HG03439 (cell line): Measurements from ENCODE around the gene LRRC49.
"Not testable (repeated sequence)": the region's sequence is repeated elsewhere in the genome, so short reads cannot be mapped to it uniquely, and the experiment has no call there.

Experiments used
- ATAC-seq: cut with Tn5 transposase; IDR thresholded peaks from one replicate; pipeline ENCODE4 v1.9.1; 2021; ENCODE audit warnings: mild to moderate bottlenecking, moderate library complexity; ENCODE audit not compliant: unreplicated experiment

LRRC49 gene

DNA sequence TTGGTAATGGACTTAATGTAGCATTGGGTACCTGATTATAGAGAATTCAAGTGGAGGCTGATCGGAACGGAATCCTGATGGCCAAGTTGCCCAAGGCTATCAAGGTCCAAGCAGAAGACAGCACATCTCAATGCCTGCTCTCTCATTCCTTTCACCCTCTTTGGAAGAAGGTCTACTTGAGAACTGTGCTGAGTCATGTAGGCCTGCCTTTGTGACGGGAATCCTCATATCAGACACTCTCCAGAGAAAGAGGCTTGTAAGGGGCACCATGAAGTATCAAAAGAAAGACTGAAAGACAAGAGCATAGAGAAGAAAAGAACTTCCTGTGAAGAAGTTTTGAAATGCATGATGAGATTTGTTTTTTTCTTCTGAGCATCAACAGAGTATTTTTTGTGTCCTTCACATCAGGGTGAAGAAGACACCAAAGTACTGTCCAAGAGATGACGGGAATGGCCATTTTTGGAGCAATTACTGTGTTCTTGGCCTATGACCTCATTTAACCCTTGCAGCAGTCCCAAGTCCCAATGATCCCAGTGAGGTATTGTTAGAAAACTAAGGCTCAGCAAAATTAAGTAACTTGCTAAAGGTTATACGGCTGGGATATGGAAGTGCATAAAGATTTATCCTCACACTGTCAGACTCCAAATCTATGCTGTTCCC is 25.5 kb upstream of the LRRC49 start:
- no peak for ATAC-seq

DNA sequence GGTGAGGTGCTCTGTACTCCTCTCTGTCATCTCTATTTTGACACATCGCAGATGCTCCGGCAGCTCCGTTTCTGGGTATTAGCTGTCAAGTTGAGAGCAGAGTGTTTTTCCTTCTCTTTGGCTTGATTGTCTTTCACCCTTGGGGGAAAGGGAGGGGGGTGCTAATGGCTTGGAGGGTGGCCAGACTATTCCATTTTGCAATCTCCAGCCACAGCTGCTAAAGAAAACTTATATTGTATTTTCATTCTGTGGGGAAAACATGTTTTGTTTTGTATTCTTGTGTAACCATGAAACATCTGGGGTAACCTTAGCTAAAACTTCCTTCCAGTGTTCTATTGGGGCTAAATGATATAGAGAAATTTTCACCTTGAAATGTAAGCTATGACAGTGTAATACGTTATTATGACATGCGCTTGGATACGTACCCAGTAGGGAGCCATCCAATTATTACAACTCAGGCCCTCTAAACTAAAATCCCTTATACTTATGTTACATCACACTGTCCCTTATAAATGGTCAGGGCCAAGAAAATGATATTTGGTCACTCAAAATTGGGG is 24.6 kb upstream of the LRRC49 start:
- no peak for ATAC-seq

DNA sequence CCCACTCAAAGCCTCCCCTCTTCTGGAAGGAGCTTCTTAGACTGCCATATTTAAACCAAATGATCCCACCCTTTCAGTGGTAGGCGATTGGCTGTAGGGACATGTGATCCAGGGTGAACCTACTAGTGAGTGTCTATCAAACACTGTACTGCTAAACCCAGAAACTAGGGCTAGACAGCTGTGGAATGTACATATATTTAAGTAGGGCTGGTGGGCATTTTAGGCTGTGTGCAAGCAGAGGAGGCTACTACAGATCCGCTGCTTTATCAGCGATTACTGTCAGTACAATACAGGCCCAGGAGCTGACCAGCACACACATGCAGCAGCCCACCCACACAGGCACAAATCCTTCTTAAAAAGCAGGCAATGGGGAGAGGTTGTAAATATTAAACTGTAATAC is 23.3 kb upstream of the LRRC49 start:
- ATAC-seq, result no peak

GRCh38 chr15:70870051-70870450 is 22.6 kb upstream of the LRRC49 start:
- no peak for ATAC-seq

- not testable (repeated sequence) for ATAC-seq
Measured at GRCh38 chr15:70871490-70871889, 21.1 kb upstream of the LRRC49 start.

DNA sequence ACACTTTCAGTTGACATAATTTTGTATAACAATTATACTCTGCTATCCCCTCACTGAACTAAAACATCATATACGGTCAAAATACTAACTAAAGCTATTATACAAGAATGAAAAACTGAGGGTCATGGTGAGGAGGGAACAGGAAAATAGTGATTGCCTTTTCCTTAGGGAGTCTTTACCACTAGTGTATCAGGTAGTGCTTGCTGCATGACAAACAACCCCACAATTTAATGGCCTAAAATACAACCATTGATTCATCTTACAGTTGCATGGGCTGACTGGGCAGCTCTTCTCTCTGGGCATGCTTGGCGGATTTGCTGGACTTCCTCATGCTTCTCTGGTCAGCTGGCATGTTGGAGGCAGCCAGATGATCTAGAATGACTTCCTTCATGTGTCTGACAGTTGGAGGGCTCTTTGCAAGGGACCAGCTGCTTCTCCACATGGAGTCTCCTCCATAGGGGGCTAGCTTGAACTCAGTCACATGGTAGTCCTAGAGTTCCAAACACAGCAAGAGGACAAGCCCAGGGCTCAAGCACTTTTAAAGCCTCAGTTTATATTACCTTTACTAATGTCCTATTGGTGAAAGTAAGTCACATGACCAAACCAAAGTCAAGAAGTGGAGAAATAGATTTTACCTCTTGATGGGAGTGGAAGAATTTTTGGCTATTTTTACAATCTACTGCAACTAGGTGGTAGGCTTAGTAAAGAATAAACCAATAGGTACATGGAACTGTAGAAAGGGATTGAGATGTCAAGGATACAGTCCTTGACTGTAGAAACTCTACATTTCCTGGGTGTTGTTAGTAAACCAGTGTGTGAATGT is 19.2 kb upstream of the LRRC49 start:
- no peak for ATAC-seq

- ATAC-seq, result no peak
Measured at GRCh38 chr15:70875001-70875782, 17.4 kb upstream of the LRRC49 start.

DNA sequence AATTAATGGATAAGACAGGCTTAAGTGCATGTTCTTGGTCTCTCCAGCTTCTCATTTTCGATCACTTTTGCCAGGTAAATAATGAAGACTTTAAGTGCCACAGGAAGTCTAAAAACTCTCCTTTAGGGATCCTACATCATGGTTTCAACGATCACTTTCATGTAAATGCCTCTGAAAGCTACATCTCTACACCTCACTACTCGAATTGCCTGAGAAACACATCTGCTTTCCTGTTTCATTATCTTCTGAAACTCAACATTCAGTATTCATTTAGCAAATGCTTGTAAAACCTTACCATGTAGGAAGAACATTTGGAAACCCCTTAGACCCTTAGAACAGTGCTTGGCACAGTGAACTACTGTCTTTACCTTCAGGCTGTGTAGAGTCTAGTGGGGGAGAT is 16.6 kb upstream of the LRRC49 start:
- ATAC-seq, result no peak

GRCh38 chr15:70876683-70877082 is 15.9 kb upstream of the LRRC49 start:
- ATAC-seq, result no peak

- no peak for ATAC-seq
Measured at GRCh38 chr15:70879401-70879800, 13.2 kb upstream of the LRRC49 start.

- ATAC-seq, result no peak
Measured at GRCh38 chr15:70880781-70881180, 11.8 kb upstream of the LRRC49 start.

DNA sequence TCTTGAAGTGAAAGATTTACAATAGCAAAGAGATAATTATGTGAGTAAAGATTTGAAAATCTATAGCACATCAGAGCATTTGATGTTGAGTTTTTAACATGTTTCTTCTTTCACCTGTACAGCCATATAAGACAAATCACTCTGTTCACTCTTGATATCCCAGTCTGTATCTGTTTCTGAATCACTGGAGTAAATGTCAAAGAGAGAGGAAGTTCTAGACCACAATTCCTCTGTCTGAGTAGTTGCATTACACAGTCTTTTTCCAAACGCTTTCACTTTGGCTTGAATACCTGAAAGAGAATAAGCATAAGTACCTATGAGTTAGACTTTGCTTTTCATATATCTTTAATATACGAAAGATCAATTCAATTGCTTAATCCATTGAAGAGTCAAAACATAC is 10.3 kb upstream of the LRRC49 start:
- ATAC-seq, result no peak

GRCh38 chr15:70892912-70893560 is 410 bp downstream of the LRRC49 start:
- peak; percentile 12 for ATAC-seq

- ATAC-seq, result no peak
Measured at GRCh38 chr15:70902107-70902506, 9.5 kb downstream of the LRRC49 start.

DNA sequence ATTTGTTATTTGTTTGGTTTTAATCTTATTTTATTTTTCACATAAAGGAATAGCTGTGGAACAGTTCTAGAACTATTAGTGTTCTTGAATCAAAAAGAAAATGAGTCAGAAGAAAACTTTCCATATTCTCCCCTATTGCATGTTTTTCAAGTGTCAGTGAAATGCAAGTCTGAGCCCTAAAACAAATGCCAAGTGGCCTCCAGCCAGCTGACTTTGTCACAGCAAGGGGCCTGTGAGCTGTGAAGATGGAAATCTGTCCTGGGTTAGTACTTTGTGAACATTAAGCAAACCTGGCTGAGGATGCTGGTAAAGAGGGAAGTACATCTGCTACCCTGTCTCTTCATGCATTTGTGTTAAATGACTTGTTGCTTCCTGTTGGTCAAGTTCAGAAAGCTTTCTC is 14.2 kb downstream of the LRRC49 start:
- no peak for ATAC-seq

GRCh38 chr15:70907784-70908471 is 15.3 kb downstream of the LRRC49 start:
- ATAC-seq, result no peak

- no peak for ATAC-seq
Measured at GRCh38 chr15:70910958-70911357, 18.3 kb downstream of the LRRC49 start.

DNA sequence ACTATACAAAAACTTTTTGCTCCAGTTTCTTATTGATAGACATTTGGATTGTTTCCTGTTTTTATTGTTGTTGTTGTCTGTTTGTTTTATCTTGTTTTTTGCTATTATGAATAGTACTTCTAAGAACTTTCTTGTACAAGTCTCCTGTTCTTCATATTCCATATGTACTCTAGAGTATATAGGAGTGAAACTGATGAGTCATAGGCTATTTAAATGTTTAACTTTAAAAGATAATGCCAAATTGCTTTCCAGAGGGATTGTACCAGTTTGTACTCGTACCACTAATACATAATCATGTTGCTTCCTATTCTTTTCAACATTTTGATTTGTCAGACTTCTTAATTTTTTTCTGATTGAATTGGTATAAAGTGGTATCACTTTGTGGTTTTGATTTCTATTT is 19.6 kb downstream of the LRRC49 start:
- no peak for ATAC-seq

- ATAC-seq, result no peak
Measured at GRCh38 chr15:70916531-70916930, 23.9 kb downstream of the LRRC49 start.

DNA sequence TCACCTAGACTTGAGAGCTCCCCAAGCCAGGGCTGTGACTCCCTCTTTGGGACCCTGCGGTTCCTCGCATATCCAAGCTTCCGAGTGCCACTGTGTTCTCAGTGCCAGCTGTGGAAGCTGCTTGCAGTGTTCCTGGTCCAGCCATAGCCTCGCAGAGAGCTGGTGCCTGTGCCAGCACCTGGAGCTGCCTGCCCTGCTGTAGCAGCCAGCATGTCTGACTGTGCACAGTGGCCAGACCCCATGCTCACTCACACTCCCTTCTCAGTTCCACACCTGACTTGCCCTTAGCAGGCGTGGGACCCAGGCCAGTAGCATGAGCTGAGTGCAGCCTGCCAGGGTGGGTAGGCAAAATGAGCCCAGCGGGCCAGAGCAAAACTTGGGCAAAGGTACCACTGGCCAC is 25.3 kb downstream of the LRRC49 start:
- ATAC-seq, result no peak
